ENCODE data around the gene HOXD1.
A peak's percentile ranks its signal among the peaks of the same experiment; 100 is the strongest.

The HOXD1 gene

GRCh38 chr2:176184749-176185148 is 3.7 kb upstream of the HOXD1 start:
- H3K27ac Mint-ChIP-seq: no peak overlapping the region
- H3K27me3 Mint-ChIP-seq (ENCODE audit: low read depth): peaks cover 44% of the 10 kb centered on the region
- no peak overlapping the region for H3K4me3 Mint-ChIP-seq
- TF ChIP-seq CTCF (IDR thresholded peaks at IDR 0.05; ENCODE audit: unreplicated experiment in 3 of 3): no peak
- H3K4me1 Mint-ChIP-seq: peaks cover 19% of the 10 kb centered on the region
- H3K36me3 Mint-ChIP-seq (ENCODE audit: low read depth): peaks cover 7% of the 10 kb centered on the region
- H3K9me3 Mint-ChIP-seq: no peaks in the 10 kb centered on the region

- peaks cover 47% of the 10 kb centered on the region for H3K27me3 Mint-ChIP-seq (ENCODE audit: low read depth)
- no peak for TF ChIP-seq CTCF (IDR thresholded peaks at IDR 0.05; ENCODE audit: unreplicated experiment in 3 of 3)
- H3K4me1 Mint-ChIP-seq: peaks cover 24% of the 10 kb centered on the region
- peak overlapping the region; percentile 66 to 83 (median 78) for H3K4me3 Mint-ChIP-seq
- H3K9me3 Mint-ChIP-seq: no peaks in the 10 kb centered on the region
- H3K36me3 Mint-ChIP-seq (ENCODE audit: low read depth): peaks cover 4% of the 10 kb centered on the region
- H3K27ac Mint-ChIP-seq: peak overlapping the region; percentile 48 to 72 (median 71)
These were observed 2.4 kb upstream of the HOXD1 start for GRCh38 chr2:176186024-176186423.

GRCh38 chr2:176187200-176187898 is 1.1 kb upstream of the HOXD1 start:
- H3K4me3 Mint-ChIP-seq: peak overlapping the region; percentile 88 to 96 (median 95)
- peaks cover 57% of the 10 kb centered on the region for H3K27me3 Mint-ChIP-seq (ENCODE audit: low read depth)
- H3K27ac Mint-ChIP-seq: peak overlapping the region; percentile 55 to 78 (median 70)
- peaks cover 3% of the 10 kb centered on the region for H3K36me3 Mint-ChIP-seq (ENCODE audit: low read depth)
- peaks cover 24% of the 10 kb centered on the region for H3K4me1 Mint-ChIP-seq
- no peak for TF ChIP-seq CTCF (IDR thresholded peaks at IDR 0.05; ENCODE audit: unreplicated experiment in 3 of 3)
- no peaks in the 10 kb centered on the region for H3K9me3 Mint-ChIP-seq

GRCh38 chr2:176188774-176189680 is 559 bp downstream of the HOXD1 start:
- TF ChIP-seq CTCF (IDR thresholded peaks at IDR 0.05; ENCODE audit: unreplicated experiment in 3 of 3): no peak
- peak overlapping the region; percentile 64 to 86 (median 84) for H3K27ac Mint-ChIP-seq
- H3K9me3 Mint-ChIP-seq: no peaks in the 10 kb centered on the region

GRCh38 chr2:176189681-176190641 is 1.5 kb downstream of the HOXD1 start:
- Mint-ChIP-seq H3K27me3 (ENCODE audit: low read depth) (peaks cover 65% of the 10 kb centered on the region), H3K27ac (peak overlapping the region; percentile 64 to 86 (median 84)), H3K36me3 (ENCODE audit: low read depth) (no peaks in the 10 kb centered on the region), H3K9me3 (no peaks in the 10 kb centered on the region), H3K4me1 (peaks cover 24% of the 10 kb centered on the region), H3K4me3 (peak overlapping the region; percentile 83 to 93 (median 93))
- TF ChIP-seq CTCF (IDR thresholded peaks at IDR 0.05; ENCODE audit: unreplicated experiment in 3 of 3): no peak

More at GRCh38 chr2:176188774-176189680, 559 bp downstream of the HOXD1 start:
- Mint-ChIP-seq H3K36me3 (ENCODE audit: low read depth) (no peaks in the 10 kb centered on the region), H3K4me3 (peak overlapping the region; percentile 88 to 93 (median 93)), H3K27me3 (ENCODE audit: low read depth) (peaks cover 63% of the 10 kb centered on the region), H3K4me1 (peaks cover 24% of the 10 kb centered on the region)
